Stimulated activated CD8-positive, alpha-beta memory T cell treated with anti-CD3 and anti-CD28 coated beads, Interleukin-7, amount 100 ng/mL, for 1 hour (primary cell): ENCODE data around the gene EDDM3A.
"Not testable (repeated sequence)": the region's sequence is repeated elsewhere in the genome, so short reads cannot be mapped to it uniquely, and the experiment has no call there.

Source experiments
- DNase-seq, 2 donors: peaks; one replicate each; pipeline ENCODE4 v3.0.0-alpha.2; 2020; ENCODE audit warnings: low read depth in 2 of 2

Gene EDDM3A

DNA sequence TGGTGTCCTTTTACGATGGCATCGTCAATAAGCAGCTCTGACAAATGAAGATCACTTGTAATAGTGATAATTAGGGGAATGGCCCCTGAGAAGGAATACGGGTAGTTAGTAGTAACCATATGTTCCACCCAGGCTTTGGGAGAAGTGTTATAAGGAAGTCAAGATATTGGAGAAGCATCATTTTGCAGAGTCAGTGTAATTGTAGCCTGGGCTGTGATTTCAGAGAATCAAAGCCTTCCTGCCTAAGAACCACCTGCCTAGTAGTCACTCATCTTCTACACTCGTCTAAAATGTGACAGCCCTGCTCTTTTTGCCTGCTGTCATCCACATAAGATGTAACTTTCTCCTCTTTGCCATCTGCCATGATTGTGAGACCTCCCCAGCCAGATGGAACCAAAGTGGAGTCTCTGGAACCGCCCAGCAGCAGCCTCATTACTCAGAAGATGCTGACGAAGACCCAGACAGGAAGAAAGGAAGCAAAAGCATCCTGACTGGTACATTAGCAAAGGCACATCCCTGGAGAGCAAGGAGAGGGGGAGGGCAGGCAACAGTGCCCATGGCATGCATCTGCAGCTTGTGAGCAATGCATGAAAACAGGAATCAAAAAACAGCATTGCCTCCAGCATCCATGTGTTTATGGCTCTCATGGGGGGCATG is 12.6 kb upstream of the EDDM3A start:
- no peak for DNase-seq

DNA sequence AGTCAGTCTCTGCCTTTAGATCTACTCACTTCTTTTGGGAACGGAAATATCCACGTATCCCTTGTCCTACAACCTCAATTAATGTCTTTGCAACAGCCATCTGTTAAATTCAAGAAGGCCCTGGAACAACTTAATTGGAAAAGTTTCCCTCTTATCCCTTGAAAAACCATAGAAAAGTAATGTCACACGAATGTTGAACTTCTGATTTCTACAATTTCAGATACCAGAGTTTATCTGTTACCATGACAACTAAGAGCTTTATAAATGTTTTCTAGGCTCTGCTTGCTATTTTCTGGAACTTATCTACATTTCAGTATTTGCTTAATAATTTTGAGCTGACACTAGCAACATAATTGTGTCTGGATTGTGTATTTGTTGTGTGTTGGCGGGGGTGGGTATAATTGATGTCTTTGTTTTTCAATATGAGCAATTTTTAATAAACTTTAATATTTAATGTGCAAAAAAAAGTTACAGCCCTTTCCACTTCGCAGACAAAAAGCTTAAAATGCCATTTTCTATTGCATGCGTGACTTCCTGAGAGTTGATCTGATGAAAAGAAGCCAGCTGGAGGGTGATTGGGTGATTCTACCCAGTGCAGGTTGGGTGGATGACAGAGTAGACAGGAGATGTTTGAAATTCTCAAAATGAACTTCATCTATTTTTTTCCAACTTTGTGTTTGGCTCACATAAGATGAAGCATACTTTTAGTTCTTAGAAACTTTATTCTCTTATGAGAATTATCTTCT is 11.8 kb upstream of the EDDM3A start:
- DNase-seq = no peak

GRCh38 chr14:20734430-20734806 is 11.3 kb upstream of the EDDM3A start:
- no peak for DNase-seq

DNA sequence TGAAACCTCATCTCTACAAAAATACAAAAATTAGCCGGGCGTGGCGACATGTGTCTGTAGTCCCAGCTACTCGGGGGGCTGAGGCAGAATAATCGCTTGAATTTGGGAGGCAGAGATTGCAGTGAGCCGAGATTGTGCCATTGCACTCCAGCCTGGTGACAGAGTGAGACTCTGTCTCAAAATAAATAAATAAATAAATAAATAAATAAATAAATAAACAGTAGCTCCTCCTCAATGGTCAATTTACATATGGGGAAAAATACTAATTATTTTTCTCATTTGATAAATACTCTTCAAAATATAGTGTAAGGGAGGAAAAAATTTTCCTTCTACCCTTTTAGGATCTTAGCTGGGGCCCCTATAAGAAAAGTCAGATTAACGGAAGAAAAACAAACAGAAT is 7.4 kb upstream of the EDDM3A start:
- DNase-seq = not testable (repeated sequence)

DNA sequence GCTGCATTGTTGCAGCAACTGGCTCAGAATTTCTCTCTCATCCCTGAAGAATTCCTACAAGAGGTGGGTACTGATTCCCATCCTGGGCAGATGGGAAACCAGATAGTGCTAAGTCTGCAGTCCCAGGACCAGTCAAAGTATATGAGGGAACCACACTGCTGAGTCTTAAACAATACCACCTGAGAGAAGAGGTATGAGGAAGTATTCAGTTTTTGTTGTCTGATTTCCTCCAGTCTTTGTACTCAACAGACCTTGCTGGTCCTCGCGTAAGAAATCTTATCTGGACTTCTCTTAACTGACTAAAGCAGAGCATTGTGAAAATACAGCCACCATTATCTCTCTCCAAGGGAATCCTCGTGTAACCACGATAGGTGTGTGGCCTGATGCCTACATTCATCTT is 3.6 kb upstream of the EDDM3A start:
- no peak for DNase-seq

GRCh38 chr14:20743556-20743955 is 2.1 kb upstream of the EDDM3A start:
- DNase-seq = no peak

GRCh38 chr14:20746566-20746965 is 879 bp downstream of the EDDM3A start:
- DNase-seq = no peak

- no peak for DNase-seq
Measured at GRCh38 chr14:20748439-20748838, 2.8 kb downstream of the EDDM3A start.

GRCh38 chr14:20750194-20750593 is 4.5 kb downstream of the EDDM3A start:
- DNase-seq = no peak

DNA sequence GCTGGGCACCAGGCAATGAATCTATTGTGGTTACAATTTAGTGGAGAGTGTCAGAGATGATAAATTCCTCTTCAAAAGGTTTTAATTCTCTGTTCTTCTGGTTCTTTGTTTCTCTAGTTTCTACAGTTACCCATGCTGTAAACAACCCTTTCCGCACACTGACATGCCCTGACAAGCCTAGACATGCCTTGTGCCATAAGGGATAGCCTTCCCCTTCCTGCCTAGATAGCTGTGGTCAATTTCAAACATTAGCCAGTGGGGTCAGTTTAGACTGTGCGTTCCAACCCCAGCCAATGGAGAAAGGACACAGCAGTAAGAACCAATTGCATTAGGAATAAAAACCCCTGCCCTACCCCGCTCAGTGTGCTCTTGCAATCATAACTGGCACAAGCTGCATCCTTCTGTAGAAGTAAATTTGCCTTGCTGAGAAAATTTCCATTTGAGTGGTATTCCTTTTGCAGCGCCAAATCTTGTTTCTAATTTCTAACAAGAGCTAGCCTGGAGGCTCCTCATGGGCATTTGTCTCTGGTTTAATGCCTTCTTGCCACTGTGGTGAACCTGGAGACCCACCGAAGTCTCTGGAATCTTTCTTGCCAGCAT is 6.4 kb downstream of the EDDM3A start:
- no peak for DNase-seq

DNA sequence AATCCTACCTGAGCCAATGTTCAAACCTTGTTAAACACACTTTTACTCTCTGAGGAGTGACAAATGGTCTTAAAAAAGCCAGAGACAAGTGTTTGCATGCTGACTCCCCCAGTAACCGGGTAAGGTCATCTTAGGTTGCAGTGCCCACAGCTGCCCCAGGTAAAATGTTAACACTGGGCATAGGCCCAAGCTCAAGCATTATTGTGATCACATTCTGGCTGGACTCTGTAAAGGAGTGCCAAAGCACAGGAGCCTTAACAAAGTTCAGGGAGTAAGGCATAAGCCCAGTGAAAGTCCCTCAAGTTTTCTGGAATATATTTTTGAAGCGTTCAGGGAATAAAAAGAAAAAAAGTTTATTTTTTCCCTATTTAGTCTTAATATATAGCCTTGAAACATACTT is 8.6 kb downstream of the EDDM3A start:
- no peak for DNase-seq

- DNase-seq = no peak
Measured at GRCh38 chr14:20755037-20755436, 9.3 kb downstream of the EDDM3A start.

GRCh38 chr14:20757965-20758364 is 12.3 kb downstream of the EDDM3A start:
- DNase-seq = peak in 1 of 2 donors; percentile 5

GRCh38 chr14:20759465-20759864 is 13.8 kb downstream of the EDDM3A start:
- DNase-seq = not testable (repeated sequence)

DNA sequence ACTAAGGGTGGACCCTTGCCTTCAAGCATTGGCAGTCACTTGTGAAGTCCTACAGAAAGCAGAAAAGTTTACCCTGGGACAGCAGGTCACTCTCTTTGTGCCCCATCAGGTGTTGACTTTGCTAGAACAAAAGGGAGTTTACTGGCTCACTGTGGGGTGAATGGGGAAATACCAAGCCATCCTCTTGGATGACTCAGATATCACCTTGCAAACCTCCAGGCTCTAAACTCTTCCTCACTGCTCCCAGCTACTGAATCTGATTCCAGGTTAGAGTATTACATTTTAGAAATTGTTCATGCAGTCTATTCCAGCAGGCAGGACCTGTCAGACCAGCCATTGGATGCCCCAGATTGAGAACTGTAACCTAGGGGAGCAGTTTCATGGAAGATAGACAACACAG is 15.3 kb downstream of the EDDM3A start:
- DNase-seq = no peak

DNA sequence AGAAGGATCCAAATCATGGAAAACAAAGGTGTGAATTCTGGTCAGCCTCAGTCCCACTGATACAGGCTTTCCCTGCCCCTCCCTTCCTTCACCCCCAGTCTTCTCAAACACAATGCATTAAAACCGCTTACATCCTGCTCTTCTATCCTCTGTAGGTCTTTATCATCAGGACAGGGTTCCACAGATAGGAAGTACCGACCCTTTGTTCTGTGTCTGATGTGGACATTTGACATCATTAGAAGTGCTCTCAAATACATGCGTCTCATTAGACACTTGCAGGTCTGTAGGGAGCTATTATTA is 22.9 kb downstream of the EDDM3A start:
- DNase-seq = no peak

DNA sequence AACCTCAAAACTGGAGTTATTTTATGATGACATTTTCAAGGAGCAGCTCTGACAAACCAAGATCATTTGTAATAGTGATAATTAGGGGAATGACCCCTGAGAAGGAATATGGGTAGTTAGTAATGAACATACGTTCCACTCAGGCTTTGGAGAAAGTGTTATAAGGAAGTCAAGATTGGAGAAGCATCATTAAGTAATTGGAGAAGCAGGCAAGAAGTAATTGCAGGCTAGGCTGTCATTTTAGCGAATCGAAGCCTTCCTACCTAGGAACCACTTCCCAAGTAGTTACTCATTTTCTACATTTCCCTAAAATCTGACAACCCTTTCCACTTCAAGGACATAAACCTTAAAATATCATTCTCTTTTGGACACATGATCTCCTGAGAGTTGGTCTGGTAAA is 23.7 kb downstream of the EDDM3A start:
- DNase-seq = no peak

- DNase-seq = no peak
Measured at GRCh38 chr14:20772650-20773049, 27.0 kb downstream of the EDDM3A start.

- DNase-seq = no peak
Measured at GRCh38 chr14:20774258-20774824, 28.7 kb downstream of the EDDM3A start.

DNA sequence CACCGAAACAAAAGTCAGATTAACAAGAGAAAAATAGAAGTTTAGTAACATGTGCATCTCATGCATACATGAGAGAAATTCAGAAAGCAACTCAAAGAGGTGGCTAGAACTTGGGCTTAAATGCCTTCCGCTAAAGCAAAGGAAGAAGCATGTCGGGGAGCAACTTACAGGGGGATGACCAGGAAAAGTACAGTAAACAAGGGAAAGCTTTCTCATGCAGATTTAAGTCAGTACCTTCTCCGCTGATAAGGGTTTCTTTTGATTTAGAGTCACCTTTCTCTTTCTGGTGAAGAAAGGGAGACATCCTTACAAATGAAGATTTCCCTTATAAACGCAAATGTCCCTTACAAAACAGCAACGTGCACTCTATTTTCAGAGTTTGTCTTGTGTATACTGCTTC is 29.4 kb downstream of the EDDM3A start:
- DNase-seq = no peak

DNA sequence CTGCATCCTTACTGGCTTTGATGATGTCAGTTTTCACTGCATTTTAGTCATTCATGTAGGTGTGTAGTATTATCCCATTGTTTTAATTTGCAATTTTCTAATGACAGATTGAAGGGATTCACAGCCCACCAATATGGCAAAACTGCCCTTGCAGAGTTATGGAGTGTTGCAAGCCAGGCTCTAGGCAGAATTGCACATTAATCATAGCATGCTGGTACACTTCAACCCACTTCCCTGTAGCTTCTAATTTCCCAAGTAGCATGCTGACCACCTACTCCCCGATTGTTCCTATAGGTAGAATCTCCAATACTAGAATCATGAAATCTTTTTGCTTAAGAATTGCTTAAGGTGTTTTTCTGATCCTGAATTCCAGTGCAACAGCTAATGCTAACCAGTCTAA is 30.2 kb downstream of the EDDM3A start:
- no peak for DNase-seq

- DNase-seq = no peak
Measured at GRCh38 chr14:20781803-20782202, 36.1 kb downstream of the EDDM3A start.

DNA sequence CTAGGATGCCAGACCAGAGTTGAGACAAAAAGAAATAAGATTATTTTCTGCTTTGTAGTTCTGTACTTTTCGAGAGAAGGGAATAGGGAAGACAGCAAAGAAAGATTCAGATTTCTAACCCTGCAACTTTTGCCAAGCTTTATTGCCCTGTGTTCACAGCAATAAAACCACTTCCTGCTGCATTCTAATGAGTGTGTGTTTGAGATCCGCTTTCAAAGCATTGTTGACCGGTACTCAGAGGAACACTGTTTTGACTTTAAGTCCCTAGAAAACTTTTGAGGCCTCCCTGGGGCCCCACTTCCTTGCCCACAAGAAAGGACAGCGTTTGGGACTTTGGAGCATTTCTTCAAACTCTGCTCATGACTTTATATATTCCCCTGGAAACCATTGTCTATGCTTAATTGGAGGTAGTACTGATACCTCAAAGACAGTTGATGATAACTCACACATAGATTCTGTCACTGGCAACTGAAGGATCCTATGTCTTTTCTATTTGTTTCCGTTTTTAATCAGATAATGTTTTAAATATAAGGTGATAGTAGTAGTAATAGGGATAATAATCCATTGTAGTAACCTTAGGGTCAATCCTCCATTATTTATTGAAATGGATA is 36.7 kb downstream of the EDDM3A start:
- DNase-seq = no peak
